SK-N-SH (cell line): Measurements from ENCODE around the gene MALT1. TPM values are rescaled to one million over a fixed set of nuclear protein-coding genes. Genes with fewer than 3 reads are reported as not detected.

Experiments
- CTCF ChIA-PET: fragments of 300-600, 350-600 bp; formaldehyde crosslinking; extraction: SDS; loops from one replicate; lab custom pipeline; 2021; lab: Yijun Ruan, JAX
- POLR2A ChIA-PET: fragments of 350-600 bp; sonication (Branson Sonifier 250); formaldehyde crosslinking; extraction: SDS; loops from one replicate; lab custom pipeline; 2020; ENCODE audit warnings: antibody characterized with exemption, inconsistent platforms; lab: Yijun Ruan, JAX
- DNase-seq: peaks from one replicate; pipeline ENCODE4 v3.0.0; 2012
- H2AFZ ChIP-seq: fragments of 200-600 bp; sonication (generic); 2 replicates; pipeline ENCODE4 v1.8.1; 2016; ENCODE audit warnings: antibody characterized with exemption, mild to moderate bottlenecking, low read depth
- H3F3A ChIP-seq: fragments of 200-600 bp; sonication (generic); replicated peaks from 2 replicates; pipeline ENCODE3; 2016; ENCODE audit warnings: antibody characterized with exemption, mild to moderate bottlenecking; ENCODE audit not compliant: insufficient read depth
- H3K27ac ChIP-seq, 2 experiments: fragments of 200-500 bp in 1 of 2; fragments of 200-600 bp in 1 of 2; sonication (Bioruptor generic) in 1 of 2; sonication (generic), shearing (Covaris generic) in 1 of 2; 2 replicates each; pipeline versions ENCODE4 v1.5.1 to v1.6.1; 2014 to 2016; ENCODE audit warnings: low read depth in 2 of 2, inconsistent platforms in 1 of 2, low read length in 1 of 2, mild to moderate bottlenecking in 1 of 2, mixed read lengths in 1 of 2
- H3K27me3 ChIP-seq: fragments of 200-600 bp; sonication (generic), shearing (Covaris generic); 2 replicates; pipeline ENCODE4 v1.6.1; 2016; ENCODE audit warnings: mixed run types; ENCODE audit not compliant: insufficient read depth
- H3K36me3 ChIP-seq, 2 experiments: fragments of 200-500 bp in 1 of 2; fragments of 200-600 bp in 1 of 2; sonication (Bioruptor generic) in 1 of 2; sonication (generic) in 1 of 2; replicated peaks in 1 of 2; 2 replicates each; pipeline versions ENCODE3 to v1.5.1; 2014 to 2016; ENCODE audit warnings: low read length in 1 of 2, mild to moderate bottlenecking in 1 of 2; ENCODE audit not compliant: insufficient read depth in 2 of 2, control insufficient read depth in 1 of 2
- H3K4me1 ChIP-seq, 2 experiments: fragments of 200-500 bp in 1 of 2; fragments of 200-600 bp in 1 of 2; sonication (Bioruptor generic) in 1 of 2; sonication (generic), shearing (Covaris generic) in 1 of 2; 2 replicates each; pipeline versions ENCODE4 v1.5.1 to v1.6.1; 2014 to 2016; ENCODE audit warnings: low read depth in 1 of 2, low read length in 1 of 2, mixed run types in 1 of 2; ENCODE audit not compliant: insufficient read depth in 2 of 2, control insufficient read depth in 1 of 2
- H3K4me2 ChIP-seq: fragments of 200-600 bp; sonication (generic), shearing (Covaris generic); 2 replicates; pipeline ENCODE4 v1.6.1; 2017; ENCODE audit warnings: mixed run types
- H3K4me3 ChIP-seq, 2 experiments: fragments of 200-500 bp in 1 of 2; fragments of 200-600 bp in 1 of 2; sonication (Bioruptor generic) in 1 of 2; sonication (generic), shearing (Covaris generic) in 1 of 2; 2 replicates each; pipeline versions ENCODE4 v1.5.1 to v1.8.1; 2014 to 2016; ENCODE audit warnings: low read depth in 2 of 2, inconsistent platforms in 1 of 2, low read length in 1 of 2, mild to moderate bottlenecking in 1 of 2, mixed read lengths in 1 of 2, moderate library complexity in 1 of 2
- H3K79me2 ChIP-seq: fragments of 200-600 bp; sonication (generic); 2 replicates; pipeline ENCODE4 v1.8.1; 2017; ENCODE audit warnings: mild to moderate bottlenecking; ENCODE audit not compliant: insufficient read depth
- H3K9ac ChIP-seq: fragments of 200-600 bp; sonication (generic); 2 replicates; pipeline ENCODE4 v1.6.1; 2017; ENCODE audit warnings: mixed run types
- H3K9me2 ChIP-seq: fragments of 200-600 bp; sonication (generic); 2 replicates; pipeline ENCODE4 v1.6.1; 2017; ENCODE audit warnings: mixed run types
- H3K9me3 ChIP-seq: fragments of 200-600 bp; sonication (generic); 2 replicates; pipeline ENCODE4 v1.6.1; 2017; ENCODE audit warnings: mixed run types, mild to moderate bottlenecking, moderate library complexity
- H4K20me1 ChIP-seq: fragments of 200-600 bp; sonication (generic); 2 replicates; pipeline ENCODE4 v1.6.1; 2017; ENCODE audit warnings: mild to moderate bottlenecking, mixed run types; ENCODE audit not compliant: insufficient read depth
- CHD2 ChIP-seq: fragments of 150-350 bp; IDR thresholded peaks from 2 replicates; pipeline ENCODE4 v1.6.1; 2018; ENCODE audit warnings: low read length; ENCODE audit not compliant: partially characterized antibody
- EP300 ChIP-seq, 2 experiments: IDR thresholded peaks; 2 replicates each; pipeline versions ENCODE4 v1.4.0 to v1.6.1; 2012; ENCODE audit warnings: borderline replicate concordance in 1 of 2, low read depth in 1 of 2, low read length in 1 of 2
- EZH2phosphoT487 ChIP-seq: fragments of 200-600 bp; sonication (generic); IDR thresholded peaks from 2 replicates; pipeline ENCODE4 v1.6.1; 2017; ENCODE audit warnings: low read depth, mixed run types, mild to moderate bottlenecking, antibody characterized with exemption, moderate library complexity, borderline replicate concordance
- FOSL2 ChIP-seq: IDR thresholded peaks from 2 replicates; pipeline ENCODE4 v1.4.0; 2012; ENCODE audit warnings: low read depth, mild to moderate bottlenecking, moderate library complexity, borderline replicate concordance
- FOXJ3 ChIP-seq: sonication (generic); formaldehyde crosslinking; IDR thresholded peaks from 2 replicates; pipeline ENCODE4 v1.5.1; 2020; ENCODE audit warnings: mild to moderate bottlenecking, missing genetic modification reagents
- GATA2 ChIP-seq: sonication (generic); formaldehyde crosslinking; IDR thresholded peaks from 2 replicates; pipeline ENCODE4 v1.5.0; 2020; ENCODE audit warnings: mild to moderate bottlenecking, missing genetic modification reagents
- JUND ChIP-seq: IDR thresholded peaks from 2 replicates; pipeline ENCODE4 v1.4.0; 2012
- MEF2A ChIP-seq: IDR thresholded peaks from 2 replicates; pipeline ENCODE4 v1.4.0; 2012; ENCODE audit warnings: low read depth, borderline replicate concordance
- NRF1 ChIP-seq: IDR thresholded peaks from 2 replicates; pipeline ENCODE4 v1.6.1; 2012; ENCODE audit warnings: low read depth, mild to moderate bottlenecking, low read length
- POLR2AphosphoS5 ChIP-seq: IDR thresholded peaks from 2 replicates; pipeline ENCODE4 v1.6.1; 2012; ENCODE audit warnings: low read depth, low read length
- RCOR1 ChIP-seq: fragments of 150-350 bp; IDR thresholded peaks from 2 replicates; pipeline ENCODE4 v1.6.1; 2017; ENCODE audit warnings: antibody characterized with exemption, low read length
- RFX5 ChIP-seq: IDR thresholded peaks from 2 replicates; pipeline ENCODE4 v1.6.1; 2012; ENCODE audit warnings: mild to moderate bottlenecking, improper control_type of control experiment, low read length
- RXRA ChIP-seq: IDR thresholded peaks from 2 replicates; pipeline ENCODE4 v1.4.0; 2012; ENCODE audit warnings: low read depth, mild to moderate bottlenecking, borderline replicate concordance
- SIN3A ChIP-seq: IDR thresholded peaks from 2 replicates; pipeline ENCODE4 v1.6.1; 2012; ENCODE audit warnings: low read depth, mild to moderate bottlenecking, low read length, moderate library complexity, borderline replicate concordance
- SMC3 ChIP-seq: IDR thresholded peaks from 2 replicates; pipeline ENCODE4 v1.6.1; 2012; ENCODE audit warnings: low read depth, low read length, improper control_type of control experiment
- TAF1 ChIP-seq: IDR thresholded peaks from 2 replicates; pipeline ENCODE4 v1.6.1; 2012; ENCODE audit warnings: low read depth, mild to moderate bottlenecking, low read length, moderate library complexity, borderline replicate concordance
- TCF12 ChIP-seq: IDR thresholded peaks from 2 replicates; pipeline ENCODE4 v1.4.0; 2012
- TEAD4 ChIP-seq: IDR thresholded peaks from 2 replicates; pipeline ENCODE4 v1.4.0; 2012; ENCODE audit warnings: mild to moderate bottlenecking, borderline replicate concordance; ENCODE audit not compliant: insufficient read depth
- YY1 ChIP-seq: IDR thresholded peaks from 2 replicates; pipeline ENCODE4 v1.4.0; 2012; ENCODE audit warnings: low read depth, mild to moderate bottlenecking
- WGBS: methylation state at CpG from one replicate; pipeline ENCODE4 v1.1.6; 2017; ENCODE audit warnings: low lambda C conversion rate; 5-methylcytosine and 5-hydroxymethylcytosine counted together
- polyA plus RNA-seq, 3 experiments: library from polyadenylated mRNA; depleted of rRNA; stranded (reverse); fragments of >200 nt; gene quantifications; 2 replicates each; pipeline ENCODE4 v1.2.3, GENCODE V29; 2012
- TF ChIP-seq, protein P1 (sequence below): IDR thresholded peaks from 2 replicates; pipeline ENCODE4 v1.4.0; 2012; ENCODE audit warnings: low read depth, borderline replicate concordance
- TF ChIP-seq, protein P2 (sequence below): IDR thresholded peaks from 2 replicates; pipeline ENCODE4 v1.4.0; 2012; ENCODE audit warnings: low read depth, borderline replicate concordance
- TF ChIP-seq, protein P3 (sequence below): IDR thresholded peaks from 2 replicates; pipeline ENCODE4 v1.4.0; 2012; ENCODE audit warnings: low read depth
- TF ChIP-seq, protein P4 (sequence below): fragments of 150-350 bp; IDR thresholded peaks from 2 replicates; pipeline ENCODE4 v1.6.1; 2017; ENCODE audit warnings: antibody characterized with exemption, low read length, low read depth, borderline replicate concordance
- TF ChIP-seq, protein P5 (sequence below): IDR thresholded peaks from 2 replicates; pipeline ENCODE4; 2012

Gene MALT1
- polyA plus RNA-seq, 1 of the 3 experiments (the other 2 are of a cell fraction): 6.6 TPM

DNA sequence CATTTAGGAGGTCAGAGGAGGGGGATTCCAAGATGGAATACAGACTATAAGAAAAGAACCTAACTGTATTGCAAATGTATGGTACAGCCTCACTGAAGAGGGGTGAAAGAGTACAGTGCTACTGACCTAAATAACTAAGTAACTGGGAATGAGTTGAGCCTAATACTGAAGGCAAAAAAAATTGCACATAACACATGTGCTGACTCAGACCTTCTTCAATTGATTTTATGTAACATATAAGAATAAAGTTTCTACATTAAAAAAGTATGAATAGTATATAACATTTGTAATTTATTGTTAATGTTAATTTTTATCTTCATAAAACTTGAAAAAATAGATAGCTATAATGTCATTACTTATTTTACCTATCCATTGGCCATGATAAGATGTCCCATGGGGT lies 41.7 kb downstream of the MALT1 start:
- Histone ChIP-seq H4K20me1 (no peaks in the 10 kb centered on the region), H3K27ac (no peak overlapping the region), H3K9me2 (no peaks in the 10 kb centered on the region)
- TF ChIP-seq JUND (no peak), GATA2 (CRISPR knock-in tag) (no peak), RFX5 (no peak), YY1 (no peak), POLR2AphosphoS5 (no peak), EZH2phosphoT487 (no peak), EP300 (IDR thresholded peaks at IDR 0.05; ENCODE audit: borderline replicate concordance in 1 of 2, low read depth in 1 of 2, low read length in 1 of 2) (no peak), TAF1 (no peak), MEF2A (no peak), RXRA (no peak)
- TF ChIP-seq, protein P1, sequence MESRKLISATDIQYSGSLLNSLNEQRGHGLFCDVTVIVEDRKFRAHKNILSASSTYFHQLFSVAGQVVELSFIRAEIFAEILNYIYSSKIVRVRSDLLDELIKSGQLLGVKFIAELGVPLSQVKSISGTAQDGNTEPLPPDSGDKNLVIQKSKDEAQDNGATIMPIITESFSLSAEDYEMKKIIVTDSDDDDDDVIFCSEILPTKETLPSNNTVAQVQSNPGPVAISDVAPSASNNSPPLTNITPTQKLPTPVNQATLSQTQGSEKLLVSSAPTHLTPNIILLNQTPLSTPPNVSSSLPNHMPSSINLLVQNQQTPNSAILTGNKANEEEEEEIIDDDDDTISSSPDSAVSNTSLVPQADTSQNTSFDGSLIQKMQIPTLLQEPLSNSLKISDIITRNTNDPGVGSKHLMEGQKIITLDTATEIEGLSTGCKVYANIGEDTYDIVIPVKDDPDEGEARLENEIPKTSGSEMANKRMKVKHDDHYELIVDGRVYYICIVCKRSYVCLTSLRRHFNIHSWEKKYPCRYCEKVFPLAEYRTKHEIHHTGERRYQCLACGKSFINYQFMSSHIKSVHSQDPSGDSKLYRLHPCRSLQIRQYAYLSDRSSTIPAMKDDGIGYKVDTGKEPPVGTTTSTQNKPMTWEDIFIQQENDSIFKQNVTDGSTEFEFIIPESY: no peak
- TF ChIP-seq, protein P2, sequence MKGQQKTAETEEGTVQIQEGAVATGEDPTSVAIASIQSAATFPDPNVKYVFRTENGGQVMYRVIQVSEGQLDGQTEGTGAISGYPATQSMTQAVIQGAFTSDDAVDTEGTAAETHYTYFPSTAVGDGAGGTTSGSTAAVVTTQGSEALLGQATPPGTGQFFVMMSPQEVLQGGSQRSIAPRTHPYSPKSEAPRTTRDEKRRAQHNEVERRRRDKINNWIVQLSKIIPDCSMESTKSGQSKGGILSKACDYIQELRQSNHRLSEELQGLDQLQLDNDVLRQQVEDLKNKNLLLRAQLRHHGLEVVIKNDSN: no peak
- TF ChIP-seq, protein P3, sequence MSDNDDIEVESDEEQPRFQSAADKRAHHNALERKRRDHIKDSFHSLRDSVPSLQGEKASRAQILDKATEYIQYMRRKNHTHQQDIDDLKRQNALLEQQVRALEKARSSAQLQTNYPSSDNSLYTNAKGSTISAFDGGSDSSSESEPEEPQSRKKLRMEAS: no peak
- TF ChIP-seq, all 33 proteins: peak for 0
- Histone ChIP-seq H3K27me3 (no peaks in the 10 kb centered on the region), H3F3A (no peaks in the 10 kb centered on the region), H3K4me2 (no peak overlapping the region), H3K9ac (no peak overlapping the region), H3K79me2 (no peaks in the 10 kb centered on the region), H3K4me3 (no peak overlapping the region), H3K36me3 (peaks cover 26 to 28% of the 10 kb centered on the region in 2 experiments), H3K4me1 (no peaks in the 10 kb centered on the region), H2AFZ (no peak overlapping the region), H3K9me3 (no peaks in the 10 kb centered on the region)
- ChIA-PET POLR2A (no interaction called here), CTCF (interaction anchor here (0.6 to 0.8 kb wide), 2 partner anchors 51 to 270 kb away, joined by 3 read pairs; no protein-coding TSS in a partner anchor)
- DNase-seq: no peak

DNA sequence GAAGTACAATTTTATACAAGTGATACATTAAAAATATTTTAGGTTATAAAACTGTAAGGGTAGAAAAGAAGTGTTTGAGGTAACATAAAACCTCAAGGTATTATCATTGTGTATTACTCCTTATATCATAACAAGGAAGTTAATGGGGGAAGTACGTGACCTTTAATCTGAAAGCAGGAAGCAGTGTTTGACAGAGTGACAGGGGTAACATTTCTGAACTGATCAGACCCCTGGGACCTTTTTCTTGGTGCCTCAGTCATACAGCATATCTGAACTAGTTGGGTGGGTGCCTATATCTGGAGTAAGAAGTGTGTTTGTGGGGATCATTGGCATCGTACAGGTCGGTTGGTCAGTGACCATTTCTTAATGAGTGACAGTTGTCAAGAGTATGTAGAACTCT lies 43.0 kb downstream of the MALT1 start:
- no peak overlapping the region for H3K27ac ChIP-seq
- no peaks in the 10 kb centered on the region for H4K20me1 ChIP-seq
- H3K36me3 ChIP-seq: peaks cover 26 to 29% of the 10 kb centered on the region in 2 experiments
- WGBS: 94% methylated on average over 3 of the region's 3 CpGs
- no peaks in the 10 kb centered on the region for H3K9me2 ChIP-seq
- DNase-seq: no peak
- ChIA-PET CTCF (no interaction called here), POLR2A (no interaction called here)
- H3K9me3 ChIP-seq: no peaks in the 10 kb centered on the region
- no peaks in the 10 kb centered on the region for H3K4me1 ChIP-seq
- no peak overlapping the region for H2AFZ ChIP-seq
- no peaks in the 10 kb centered on the region for H3K79me2 ChIP-seq
- H3K9ac ChIP-seq: no peak overlapping the region
- H3K27me3 ChIP-seq: no peaks in the 10 kb centered on the region
- H3K4me2 ChIP-seq: no peak overlapping the region
- no peak overlapping the region for H3K4me3 ChIP-seq
- no peaks in the 10 kb centered on the region for H3F3A ChIP-seq
- TF ChIP-seq CHD2: no peak
- no peak for TF ChIP-seq TEAD4
- TF ChIP-seq, protein P4, sequence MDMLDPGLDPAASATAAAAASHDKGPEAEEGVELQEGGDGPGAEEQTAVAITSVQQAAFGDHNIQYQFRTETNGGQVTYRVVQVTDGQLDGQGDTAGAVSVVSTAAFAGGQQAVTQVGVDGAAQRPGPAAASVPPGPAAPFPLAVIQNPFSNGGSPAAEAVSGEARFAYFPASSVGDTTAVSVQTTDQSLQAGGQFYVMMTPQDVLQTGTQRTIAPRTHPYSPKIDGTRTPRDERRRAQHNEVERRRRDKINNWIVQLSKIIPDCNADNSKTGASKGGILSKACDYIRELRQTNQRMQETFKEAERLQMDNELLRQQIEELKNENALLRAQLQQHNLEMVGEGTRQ: no peak
- TF ChIP-seq, protein P5, sequence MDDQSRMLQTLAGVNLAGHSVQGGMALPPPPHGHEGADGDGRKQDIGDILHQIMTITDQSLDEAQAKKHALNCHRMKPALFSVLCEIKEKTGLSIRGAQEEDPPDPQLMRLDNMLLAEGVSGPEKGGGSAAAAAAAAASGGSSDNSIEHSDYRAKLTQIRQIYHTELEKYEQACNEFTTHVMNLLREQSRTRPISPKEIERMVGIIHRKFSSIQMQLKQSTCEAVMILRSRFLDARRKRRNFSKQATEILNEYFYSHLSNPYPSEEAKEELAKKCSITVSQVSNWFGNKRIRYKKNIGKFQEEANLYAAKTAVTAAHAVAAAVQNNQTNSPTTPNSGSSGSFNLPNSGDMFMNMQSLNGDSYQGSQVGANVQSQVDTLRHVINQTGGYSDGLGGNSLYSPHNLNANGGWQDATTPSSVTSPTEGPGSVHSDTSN: no peak
- TF ChIP-seq, protein P3: no peak
- no peak for TF ChIP-seq NRF1
- no peak for TF ChIP-seq TCF12
- TF ChIP-seq, protein P2: no peak
- no peak for TF ChIP-seq FOXJ3 (CRISPR knock-in tag)
- no peak for TF ChIP-seq SIN3A
- no peak for TF ChIP-seq POLR2AphosphoS5
- TF ChIP-seq SMC3: no peak
- TF ChIP-seq FOSL2: no peak
- no peak for TF ChIP-seq RCOR1
- no peak for TF ChIP-seq YY1
